Adrenal gland (tissue), 12 donors: ENCODE measurements around the gene ARHGAP10. TPM values are rescaled to one million over a fixed set of nuclear protein-coding genes. Genes with fewer than 3 reads are reported as not detected.
A peak's percentile ranks its signal among the peaks of the same experiment; 100 is the strongest.

Experiments used
- DNase-seq, 7 donors: peaks; one replicate each; pipeline ENCODE4 v3.0.0-alpha.2; 2019 to 2020
- H3K27ac ChIP-seq, 5 donors: fragments of 200-600 bp; sonication (generic) in 4 of 5; 1 replicate in 3 of 5; 2 replicates in 2 of 5; pipeline versions ENCODE4 v1.5.1 to v1.8.0; 2016 to 2020; ENCODE audit warnings: mild to moderate bottlenecking in 1 of 5
- H3K27me3 ChIP-seq: fragments of 200-600 bp; 2 replicates; pipeline ENCODE4 v1.8.0; 2021
- H3K36me3 ChIP-seq, 2 donors: fragments of 200-600 bp; replicated peaks in 1 of 2; 1 replicate in 1 of 2; 2 replicates in 1 of 2; pipeline versions ENCODE4 v1.5.1 to v1.8.0; 2018 to 2022
- H3K4me1 ChIP-seq, 2 donors: fragments of 200-600 bp; replicated peaks in 1 of 2; 1 replicate in 1 of 2; 2 replicates in 1 of 2; pipeline versions ENCODE4 v1.5.1 to v1.8.0; 2018 to 2021
- H3K4me3 ChIP-seq, 4 donors: fragments of 200-600 bp; sonication (generic) in 3 of 4; one replicate each; pipeline ENCODE4 v1.5.1; 2016 to 2018
- H3K9me3 ChIP-seq, 3 donors: fragments of 200-600 bp; sonication (generic) in 1 of 3; replicated peaks in 1 of 3; 1 replicate in 2 of 3; 2 replicates in 1 of 3; pipeline versions ENCODE4 v1.5.1 to v1.8.0; 2016 to 2021
- CTCF ChIP-seq, 6 experiments: fragments of 450-650 bp in 4 of 6; fragments of 200-600 bp in 2 of 6; sonication (generic) in 1 of 6; IDR thresholded peaks; 1 replicate in 5 of 6; 2 replicates in 1 of 6; pipeline versions ENCODE4 v1.5.1 to v1.8.0; 2016 to 2021; ENCODE audit warnings: antibody characterized with exemption in 6 of 6, mild to moderate bottlenecking in 2 of 6, moderate library complexity in 1 of 6
- POLR2A ChIP-seq, 2 donors: fragments of 450-650 bp; IDR thresholded peaks; one replicate each; pipeline ENCODE4 v1.6.1; 2017; ENCODE audit warnings: antibody characterized with exemption in 2 of 2, mild to moderate bottlenecking in 2 of 2, moderate library complexity in 1 of 2
- WGBS, 4 donors: extraction: QIAGEN DNeasy Blood & Tissue Kit in 2 of 4; methylation state at CpG; one replicate each; pipeline versions ENCODE4 v1.1.5 to v1.1.7; 2013 to 2017; 5-methylcytosine and 5-hydroxymethylcytosine counted together
- intact Hi-C, 2 donors: fragments of 100-400 bp; cut with DNase I; formaldehyde crosslinking; loops; one replicate each; pipeline versions ENCODE4 v1.14.1 to v1.15.0; 2022 to 2023
- polyA plus RNA-seq, 3 donors: library from polyadenylated mRNA; stranded (reverse); fragments of 200-250 nt in 2 of 3; fragments of 350-450 nt in 1 of 3; fragmentation: Illumina TruSeq in 1 of 3; extraction: RNeasy Lipid Tissue Mini Kit (QIAGEN cat#74804) in 1 of 3; gene quantifications; one replicate each; pipeline ENCODE4 v1.2.3, GENCODE V29; 2013 to 2014
- total RNA-seq, 9 donors: library from RNA; depleted of rRNA in 4 of 9; stranded (reverse); fragments of >200 nt in 4 of 9; fragments of 120-200 nt in 1 of 9; fragmentation: NEBNext Ultra II Directional in 1 of 9; extraction: Animal tissue kit (Norgen Biotek cat#: 25700) in 1 of 9; gene quantifications; one replicate each; pipeline versions ENCODE4 v1.1.0 to v1.2.4, GENCODE V29; 2013 to 2023
- donor health status: healthy with polysubstance abuse.
- donor health status: Bipolar disorder and iron deficiency.
- donor health status: DM: yes; HTN: yes; CAD: no.
- donor health status: DM: no; HTN: no; CAD: no.
- donor health status: DM: no; HTN: no; CAD: no.
- donor health status: DM: yes; HTN: yes; CAD: no.

The ARHGAP10 gene
- total and polyA plus RNA-seq, 12 donors: 7.0 to 40.8 (median 22.1) TPM

GRCh38 chr4:148062301-148062950 is 330.5 kb downstream of the ARHGAP10 start:
- Histone ChIP-seq H3K9me3 (no peaks in the 10 kb centered on the region), H3K4me1 (no peaks in the 10 kb centered on the region), H3K36me3 (peaks cover 0 to 6% of the 10 kb centered on the region in 2 donors), H3K27me3 (no peaks in the 10 kb centered on the region), H3K4me3 (no peak overlapping the region), H3K27ac (no peak overlapping the region)
- intact Hi-C loops: no loop called here
- WGBS, 4 donors: 93 to 96% (median 94%) methylated on average over 10 of the region's 10 CpGs
- DNase-seq: no peak
- no peak for TF ChIP-seq POLR2A (IDR thresholded peaks at IDR 0.05)
- TF ChIP-seq CTCF (IDR thresholded peaks at IDR 0.05): no peak

GRCh38 chr4:148064451-148064850 is 332.6 kb downstream of the ARHGAP10 start:
- Histone ChIP-seq H3K9me3 (no peaks in the 10 kb centered on the region), H3K4me3 (no peak overlapping the region), H3K4me1 (no peaks in the 10 kb centered on the region), H3K27me3 (no peaks in the 10 kb centered on the region), H3K27ac (no peak overlapping the region), H3K36me3 (peaks cover 0 to 6% of the 10 kb centered on the region in 2 donors)
- DNase-seq: no peak
- TF ChIP-seq POLR2A (IDR thresholded peaks at IDR 0.05) (no peak), CTCF (IDR thresholded peaks at IDR 0.05) (no peak)
- 88 to 97% (median 93%) methylated on average over 9 of the region's 9 CpGs for WGBS, 4 donors
- intact Hi-C loops: no loop called here

- Histone ChIP-seq H3K9me3 (no peaks in the 10 kb centered on the region), H3K4me3 (no peak overlapping the region), H3K27me3 (no peaks in the 10 kb centered on the region), H3K27ac (no peak overlapping the region), H3K36me3 (peaks cover 0 to 6% of the 10 kb centered on the region in 2 donors), H3K4me1 (no peaks in the 10 kb centered on the region)
- TF ChIP-seq POLR2A (IDR thresholded peaks at IDR 0.05) (no peak), CTCF (IDR thresholded peaks at IDR 0.05) (no peak)
- peak in 1 of 7 donors; percentile 12 for DNase-seq
- intact Hi-C loops: no loop called here
- WGBS, 4 donors: 78 to 92% (median 84%) methylated on average over 5 of the region's 5 CpGs
Measured at GRCh38 chr4:148065075-148065474, 333.2 kb downstream of the ARHGAP10 start.

GRCh38 chr4:148067301-148067916 is 335.5 kb downstream of the ARHGAP10 start:
- no peaks in the 10 kb centered on the region for H3K9me3 ChIP-seq
- 78 to 92% (median 88%) methylated on average over 5 to 6 of the region's 6 CpGs for WGBS, 4 donors
- no peak for TF ChIP-seq POLR2A (IDR thresholded peaks at IDR 0.05)
- H3K27me3 ChIP-seq: no peaks in the 10 kb centered on the region
- no peaks in the 10 kb centered on the region for H3K4me1 ChIP-seq
- no peak overlapping the region for H3K27ac ChIP-seq
- DNase-seq: no peak
- H3K4me3 ChIP-seq: no peak overlapping the region
- intact Hi-C loops: no loop called here
- H3K36me3 ChIP-seq: peaks cover 0 to 6% of the 10 kb centered on the region in 2 donors
